K562 (cell line): Measurements from ENCODE around the gene SLC13A1. TPM values are rescaled to one million over a fixed set of nuclear protein-coding genes. Genes with fewer than 3 reads are reported as not detected.

Experiments used
- ATAC-seq: fragments of 200-7000 bp; cut with Tn5 transposase; 3 replicates; pipeline ENCODE4 v1.9.1; 2020; ENCODE audit warnings: moderate library complexity
- BruUV-seq: library from RNA; stranded (reverse); fragments of 400-500 nt; replicated peaks from 2 replicates; lab custom pipeline; 2021; lab: Mats Ljungman, UMichigan
- CTCF ChIA-PET: fragments of 300-600 bp; formaldehyde crosslinking; extraction: SDS; loops from one replicate; lab custom pipeline; 2021; ENCODE audit warnings: low intra/inter-chr PET ratio; lab: Yijun Ruan, JAX
- POLR2A ChIA-PET: fragments of 300-600, 350-650 bp; sonication (Branson Sonifier 250); formaldehyde crosslinking; extraction: SDS; loops from one replicate; lab custom pipeline; 2021; ENCODE audit warnings: antibody characterized with exemption, inconsistent platforms; lab: Yijun Ruan, JAX
- DNase-seq, 4 experiments: peaks; one replicate each; pipeline versions ENCODE4 v3.0.0 to v3.0.0-alpha.2; 2011 to 2018; ENCODE audit warnings: low spot score in 3 of 4, mixed read lengths in 3 of 4; ENCODE audit errors: extremely low read depth in 1 of 4
- FAIRE-seq: peaks from 2 replicates; lab custom pipeline; 2011; peaks lifted over from hg19 to GRCh38; lab: Jason Lieb, UNC
- H2AFZ ChIP-seq: 2 replicates; pipeline ENCODE4 v1.6.0; 2011; ENCODE audit warnings: low read depth, low read length, control low read depth, inconsistent platforms
- H3K27ac ChIP-seq: fragments of 200-600 bp; 3 replicates; pipeline ENCODE4 v1.8.0; 2011; ENCODE audit warnings: low read depth, mild to moderate bottlenecking, control low read depth, inconsistent platforms, low read length, moderate library complexity, mixed read lengths; ENCODE audit errors: extremely low read depth
- H3K27me3 ChIP-seq, 2 experiments: fragments of 300-600 bp in 1 of 2; 2 replicates in 1 of 2; 3 replicates in 1 of 2; pipeline versions ENCODE4 v1.6.0 to v1.8.0; 2011; ENCODE audit warnings: inconsistent platforms in 2 of 2, low read length in 2 of 2, mild to moderate bottlenecking in 1 of 2, mixed read lengths in 1 of 2, moderate library complexity in 1 of 2; ENCODE audit not compliant: control insufficient read depth in 2 of 2, insufficient read depth in 2 of 2
- H3K36me3 ChIP-seq: fragments of 300-600 bp; 3 replicates; pipeline ENCODE4 v1.8.0; 2011; ENCODE audit warnings: mild to moderate bottlenecking, low read length, inconsistent platforms; ENCODE audit not compliant: control insufficient read depth, insufficient read depth
- H3K4me1 ChIP-seq, 2 experiments: fragments of 200-600 bp in 1 of 2; replicated peaks in 1 of 2; 2 replicates in 1 of 2; 3 replicates in 1 of 2; pipeline versions ENCODE4 v1.5.1 to v1.8.0; 2011; ENCODE audit warnings: inconsistent platforms in 2 of 2, low read length in 2 of 2, mild to moderate bottlenecking in 1 of 2, mixed read lengths in 1 of 2, moderate library complexity in 1 of 2; ENCODE audit not compliant: control insufficient read depth in 2 of 2, insufficient read depth in 2 of 2
- H3K4me2 ChIP-seq: 2 replicates; pipeline ENCODE4 v1.6.1; 2011; ENCODE audit warnings: low read length, control low read depth, inconsistent platforms, mixed read lengths; ENCODE audit not compliant: insufficient read depth
- H3K4me3 ChIP-seq: fragments of 200-600 bp; sonication (generic), shearing (Covaris generic); 2 replicates; pipeline ENCODE4 v1.5.1; 2016; ENCODE audit warnings: control low read depth, inconsistent platforms
- H3K79me2 ChIP-seq: fragments of 200-600 bp; 3 replicates; pipeline ENCODE4 v1.8.0; 2011; ENCODE audit warnings: low read length, inconsistent platforms; ENCODE audit not compliant: control insufficient read depth, insufficient read depth
- H3K9ac ChIP-seq, 2 experiments: 2 replicates each; pipeline versions ENCODE4 v1.6.0 to v1.6.1; 2011; ENCODE audit warnings: low read depth in 2 of 2, low read length in 2 of 2, control low read depth in 1 of 2, inconsistent platforms in 1 of 2, mild to moderate bottlenecking in 1 of 2, mixed read lengths in 1 of 2; ENCODE audit not compliant: insufficient read depth in 1 of 2
- H3K9me1 ChIP-seq: one replicate; pipeline ENCODE4 v1.6.0; 2011; ENCODE audit warnings: inconsistent platforms, mild to moderate bottlenecking, low read length, moderate library complexity; ENCODE audit not compliant: control insufficient read depth, insufficient read depth
- H3K9me3 ChIP-seq: replicated peaks from 2 replicates; pipeline ENCODE4 v1.5.1; 2011; ENCODE audit warnings: low read depth, low read length, inconsistent platforms; ENCODE audit not compliant: control insufficient read depth, insufficient read depth
- H4K20me1 ChIP-seq: replicated peaks from 2 replicates; pipeline ENCODE4 v1.6.1; 2011; ENCODE audit warnings: low read length, inconsistent platforms, mixed read lengths; ENCODE audit not compliant: control insufficient read depth, insufficient read depth
- EP300 ChIP-seq: IDR thresholded peaks from 2 replicates; pipeline ENCODE4 v1.6.1; 2012; ENCODE audit warnings: low read length, improper control_type of control experiment
- FOXJ2 ChIP-seq: fragments of 200-800 bp; sonication (Bioruptor generic); IDR thresholded peaks from 2 replicates; pipeline ENCODE4 v1.6.1; 2016; ENCODE audit warnings: missing genetic modification characterization, missing compliant biosample characterization
- MBD2 ChIP-seq: sonication (generic); IDR thresholded peaks from 2 replicates; pipeline ENCODE4 v1.6.1; 2016; ENCODE audit warnings: low read depth, borderline replicate concordance
- MCM5 ChIP-seq: fragments of 450-650 bp; IDR thresholded peaks from 2 replicates; pipeline ENCODE4 v1.6.1; 2016; ENCODE audit warnings: low read depth
- NCOA1 ChIP-seq: fragments of 450-650 bp; IDR thresholded peaks from 2 replicates; pipeline ENCODE4 v1.6.1; 2016; ENCODE audit warnings: low read depth
- TEAD2 ChIP-seq: fragments of 450-650 bp; IDR thresholded peaks from 2 replicates; pipeline ENCODE4 v1.6.1; 2016; ENCODE audit warnings: missing genetic modification characterization, control low read depth, missing compliant biosample characterization
- ZEB2 ChIP-seq: fragments of 450-650 bp; IDR thresholded peaks from 2 replicates; pipeline ENCODE4 v1.6.1; 2016
- ZNF134 ChIP-seq: fragments of 250-450 bp; sonication (Bioruptor Pico); conservative IDR thresholded peaks from 2 replicates; pipeline ENCODE4 v1.4.0; 2020
- ZNF23 ChIP-seq: fragments of 250-450 bp; sonication (Bioruptor Pico); IDR thresholded peaks from 2 replicates; pipeline ENCODE4 v1.4.0; 2020; ENCODE audit warnings: mild to moderate bottlenecking
- ZNF717 ChIP-seq: fragments of 250-450 bp; sonication (Bioruptor Pico); IDR thresholded peaks from 2 replicates; pipeline ENCODE4 v1.5.0; 2021
- ZNF77 ChIP-seq: fragments of 250-450 bp; sonication (Bioruptor Pico); IDR thresholded peaks from 2 replicates; pipeline ENCODE4 v1.5.0; 2020
- ZNF778 ChIP-seq: fragments of 450-650 bp; formaldehyde crosslinking; IDR thresholded peaks from 2 replicates; pipeline ENCODE4 v1.4.0; 2020; ENCODE audit warnings: mild to moderate bottlenecking, moderate library complexity
- WGBS: fragments of 100-300 bp; shearing (Covaris generic); methylation state at CpG from one replicate; pipeline ENCODE4 v1.1.6; 2016; ENCODE audit warnings: low coverage, mixed read lengths; ENCODE audit not compliant: insufficient coverage; ENCODE audit errors: missing lambda C conversion rate; 5-methylcytosine and 5-hydroxymethylcytosine counted together
- in situ Hi-C: fragments of 300-500 bp; cut with MboI; formaldehyde crosslinking; loops from 4 replicates; pipeline ENCODE4 v1.15.0; 2018; ENCODE audit warnings: inconsistent platforms, mixed read lengths
- intact Hi-C: fragments of 100-400 bp; cut with micrococcal nuclease; formaldehyde crosslinking; loops from 2 replicates; pipeline ENCODE4 v1.14.2; 2022
- polyA plus RNA-seq, 8 experiments: library from polyadenylated mRNA; depleted of rRNA in 4 of 8; stranded (reverse) in 5 of 8; unstranded in 3 of 8; fragments of >200 nt; fragmentation: Nextera tagmentation in 2 of 8; fragmentation: Illumina TruSeq in 1 of 8; extraction: Ambion mirVana in 2 of 8; extraction: Trizol in 1 of 8; gene quantifications; 2 replicates each; pipeline versions ENCODE4 v1.2.1 to v1.2.3, GENCODE V29; 2011 to 2014; ENCODE audit warnings: inconsistent platforms in 1 of 8, missing spikeins in 1 of 8
- total RNA-seq, 7 experiments: library from RNA; depleted of rRNA in 6 of 7; stranded (reverse); fragments of >200 nt in 6 of 7; fragmentation: Illumina TruSeq in 2 of 7; extraction: Trizol in 2 of 7; gene quantifications; 2 replicates each; pipeline versions ENCODE4 v1.2.1 to v1.2.3, GENCODE V29; 2011 to 2021; ENCODE audit warnings: low replicate concordance in 1 of 7
- TF ChIP-seq, protein P1 (sequence below): IDR thresholded peaks from 2 replicates; pipeline ENCODE4 v1.6.1; 2011; ENCODE audit not compliant: insufficient read length; ENCODE audit errors: extremely low read depth

SLC13A1 gene
- total and polyA plus RNA-seq, 9 of the 15 experiments (the other 6 are each of a cell fraction or from before 2014, with no cell fraction given): 0.04 TPM; not detected in 8

DNA sequence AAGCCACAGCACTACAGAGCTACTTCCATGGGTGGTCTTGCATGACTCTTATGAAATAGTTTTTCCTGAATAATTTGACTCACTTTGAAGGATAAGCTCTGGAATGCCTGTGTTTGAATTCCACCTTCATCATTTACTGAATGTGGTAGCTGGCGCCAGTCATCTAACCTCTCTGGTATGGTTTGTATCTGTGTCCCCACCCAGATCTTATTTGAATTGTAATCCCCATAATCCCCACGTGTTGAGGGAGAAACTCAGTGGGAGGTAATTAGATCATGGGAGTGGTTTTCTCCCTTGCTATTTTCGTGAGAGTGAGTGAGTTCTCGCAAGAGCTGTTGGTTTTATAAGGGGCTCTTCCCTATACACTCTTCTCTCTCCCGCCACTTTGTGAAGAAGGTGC lies 11.2 kb upstream of the SLC13A1 start:
- H3K4me2 ChIP-seq: no peak overlapping the region
- in situ Hi-C loops (no loop called here), intact Hi-C loops (no loop called here)
- CTCF ChIA-PET: no interaction called here
- no peak overlapping the region for H3K9ac ChIP-seq
- POLR2A ChIA-PET: interaction anchor here (0.5 to 0.6 kb wide), 2 partner anchors 58 to 131 kb away, joined by 3 read pairs; no protein-coding TSS in a partner anchor
- H3K4me3 ChIP-seq: no peak overlapping the region
- no TSS peak for BruUV-seq
- no peaks in the 10 kb centered on the region for H3K79me2 ChIP-seq
- FAIRE-seq (no peak), DNase-seq (no peak)
- H3K9me1 ChIP-seq: no peaks in the 10 kb centered on the region
- no peak overlapping the region for H3K27ac ChIP-seq
- H3K9me3 ChIP-seq: no peaks in the 10 kb centered on the region; the same call in 1 of the 2 replicates
- H4K20me1 ChIP-seq: no peaks in the 10 kb centered on the region
- no peaks in the 10 kb centered on the region for H3K36me3 ChIP-seq
- 2% methylated on average over 5 of the region's 5 CpGs for WGBS
- no peaks in the 10 kb centered on the region for H3K4me1 ChIP-seq
- H2AFZ ChIP-seq: no peak overlapping the region
- H3K27me3 ChIP-seq: no peaks in the 10 kb centered on the region
- no peak for TF ChIP-seq ZNF77
- TF ChIP-seq EP300: no peak
- no peak for TF ChIP-seq ZNF717
- TF ChIP-seq NCOA1: no peak
- TF ChIP-seq, protein P1, sequence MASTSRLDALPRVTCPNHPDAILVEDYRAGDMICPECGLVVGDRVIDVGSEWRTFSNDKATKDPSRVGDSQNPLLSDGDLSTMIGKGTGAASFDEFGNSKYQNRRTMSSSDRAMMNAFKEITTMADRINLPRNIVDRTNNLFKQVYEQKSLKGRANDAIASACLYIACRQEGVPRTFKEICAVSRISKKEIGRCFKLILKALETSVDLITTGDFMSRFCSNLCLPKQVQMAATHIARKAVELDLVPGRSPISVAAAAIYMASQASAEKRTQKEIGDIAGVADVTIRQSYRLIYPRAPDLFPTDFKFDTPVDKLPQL: no peak
- no peak for TF ChIP-seq ZEB2
- TF ChIP-seq ZNF23 (CRISPR knock-in tag): no peak
- TF ChIP-seq ZNF134 (CRISPR knock-in tag): no peak
- TF ChIP-seq FOXJ2 (tag): no peak
- TF ChIP-seq TEAD2 (tag): no peak
- TF ChIP-seq MCM5: no peak
- TF ChIP-seq MBD2: no peak
- no peak for TF ChIP-seq ZNF778 (CRISPR knock-in tag)
- TF ChIP-seq, all 486 proteins: peak for 0
- ATAC-seq: no peak
